SK-N-SH (cell line): ENCODE measurements around the gene EMP2.
"Not testable (repeated sequence)": the region's sequence is repeated elsewhere in the genome, so short reads cannot be mapped to it uniquely, and the experiment has no call there.

ENCODE experiments used
- CHD2 ChIP-seq: fragments of 150-350 bp; IDR thresholded peaks from 2 replicates; pipeline ENCODE4 v1.6.1; 2018; ENCODE audit warnings: low read length; ENCODE audit not compliant: partially characterized antibody
- ELF1 ChIP-seq: IDR thresholded peaks from 2 replicates; pipeline ENCODE4 v1.4.0; 2012
- RFX5 ChIP-seq: IDR thresholded peaks from 2 replicates; pipeline ENCODE4 v1.6.1; 2012; ENCODE audit warnings: mild to moderate bottlenecking, improper control_type of control experiment, low read length
- RXRA ChIP-seq: IDR thresholded peaks from 2 replicates; pipeline ENCODE4 v1.4.0; 2012; ENCODE audit warnings: low read depth, mild to moderate bottlenecking, borderline replicate concordance
- SIN3A ChIP-seq: IDR thresholded peaks from 2 replicates; pipeline ENCODE4 v1.6.1; 2012; ENCODE audit warnings: low read depth, mild to moderate bottlenecking, low read length, moderate library complexity, borderline replicate concordance
- TF ChIP-seq, protein P1 (sequence below): IDR thresholded peaks from 2 replicates; pipeline ENCODE4 v1.4.0; 2012; ENCODE audit warnings: low read depth, borderline replicate concordance
- TF ChIP-seq, protein P2 (sequence below): fragments of 200-600 bp; sonication (generic); IDR thresholded peaks from 2 replicates; pipeline ENCODE4 v1.6.1; 2017; ENCODE audit warnings: antibody characterized with exemption, mild to moderate bottlenecking, moderate library complexity

DNA sequence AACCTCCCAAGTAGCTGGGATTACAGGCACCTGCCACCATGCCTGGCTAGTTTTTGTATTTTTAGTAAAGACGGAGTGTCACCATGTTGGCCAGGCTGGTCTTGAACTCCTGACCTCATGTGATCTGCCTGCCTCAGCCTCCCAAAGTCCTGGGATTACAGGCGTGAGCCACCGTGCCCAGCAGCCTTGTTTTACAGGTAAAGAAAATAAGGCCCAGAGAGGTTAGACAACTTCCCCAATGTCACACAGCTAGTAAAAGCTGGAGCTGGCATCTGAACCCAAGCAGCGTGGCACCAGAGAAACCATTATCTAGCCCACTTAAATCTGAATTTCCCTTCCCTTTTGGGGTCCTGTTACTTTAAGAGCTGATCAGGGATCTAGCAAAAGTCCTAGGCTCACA is 20.6 kb downstream of the EMP2 start:
- not testable (repeated sequence) for TF ChIP-seq CHD2, RXRA, RFX5, SIN3A, ELF1
- TF ChIP-seq, protein P1, sequence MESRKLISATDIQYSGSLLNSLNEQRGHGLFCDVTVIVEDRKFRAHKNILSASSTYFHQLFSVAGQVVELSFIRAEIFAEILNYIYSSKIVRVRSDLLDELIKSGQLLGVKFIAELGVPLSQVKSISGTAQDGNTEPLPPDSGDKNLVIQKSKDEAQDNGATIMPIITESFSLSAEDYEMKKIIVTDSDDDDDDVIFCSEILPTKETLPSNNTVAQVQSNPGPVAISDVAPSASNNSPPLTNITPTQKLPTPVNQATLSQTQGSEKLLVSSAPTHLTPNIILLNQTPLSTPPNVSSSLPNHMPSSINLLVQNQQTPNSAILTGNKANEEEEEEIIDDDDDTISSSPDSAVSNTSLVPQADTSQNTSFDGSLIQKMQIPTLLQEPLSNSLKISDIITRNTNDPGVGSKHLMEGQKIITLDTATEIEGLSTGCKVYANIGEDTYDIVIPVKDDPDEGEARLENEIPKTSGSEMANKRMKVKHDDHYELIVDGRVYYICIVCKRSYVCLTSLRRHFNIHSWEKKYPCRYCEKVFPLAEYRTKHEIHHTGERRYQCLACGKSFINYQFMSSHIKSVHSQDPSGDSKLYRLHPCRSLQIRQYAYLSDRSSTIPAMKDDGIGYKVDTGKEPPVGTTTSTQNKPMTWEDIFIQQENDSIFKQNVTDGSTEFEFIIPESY, result not testable (repeated sequence)
- TF ChIP-seq, protein P2, sequence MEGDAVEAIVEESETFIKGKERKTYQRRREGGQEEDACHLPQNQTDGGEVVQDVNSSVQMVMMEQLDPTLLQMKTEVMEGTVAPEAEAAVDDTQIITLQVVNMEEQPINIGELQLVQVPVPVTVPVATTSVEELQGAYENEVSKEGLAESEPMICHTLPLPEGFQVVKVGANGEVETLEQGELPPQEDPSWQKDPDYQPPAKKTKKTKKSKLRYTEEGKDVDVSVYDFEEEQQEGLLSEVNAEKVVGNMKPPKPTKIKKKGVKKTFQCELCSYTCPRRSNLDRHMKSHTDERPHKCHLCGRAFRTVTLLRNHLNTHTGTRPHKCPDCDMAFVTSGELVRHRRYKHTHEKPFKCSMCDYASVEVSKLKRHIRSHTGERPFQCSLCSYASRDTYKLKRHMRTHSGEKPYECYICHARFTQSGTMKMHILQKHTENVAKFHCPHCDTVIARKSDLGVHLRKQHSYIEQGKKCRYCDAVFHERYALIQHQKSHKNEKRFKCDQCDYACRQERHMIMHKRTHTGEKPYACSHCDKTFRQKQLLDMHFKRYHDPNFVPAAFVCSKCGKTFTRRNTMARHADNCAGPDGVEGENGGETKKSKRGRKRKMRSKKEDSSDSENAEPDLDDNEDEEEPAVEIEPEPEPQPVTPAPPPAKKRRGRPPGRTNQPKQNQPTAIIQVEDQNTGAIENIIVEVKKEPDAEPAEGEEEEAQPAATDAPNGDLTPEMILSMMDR, result not testable (repeated sequence)
